GM15510 (cell line): ENCODE measurements around the gene VEGFA.

Experiments used
- POLR2A ChIP-seq: IDR thresholded peaks from 3 replicates; pipeline ENCODE4 v1.6.1; 2011; ENCODE audit warnings: borderline replicate concordance; ENCODE audit not compliant: insufficient read length; ENCODE audit errors: extremely low read depth

The VEGFA gene

DNA sequence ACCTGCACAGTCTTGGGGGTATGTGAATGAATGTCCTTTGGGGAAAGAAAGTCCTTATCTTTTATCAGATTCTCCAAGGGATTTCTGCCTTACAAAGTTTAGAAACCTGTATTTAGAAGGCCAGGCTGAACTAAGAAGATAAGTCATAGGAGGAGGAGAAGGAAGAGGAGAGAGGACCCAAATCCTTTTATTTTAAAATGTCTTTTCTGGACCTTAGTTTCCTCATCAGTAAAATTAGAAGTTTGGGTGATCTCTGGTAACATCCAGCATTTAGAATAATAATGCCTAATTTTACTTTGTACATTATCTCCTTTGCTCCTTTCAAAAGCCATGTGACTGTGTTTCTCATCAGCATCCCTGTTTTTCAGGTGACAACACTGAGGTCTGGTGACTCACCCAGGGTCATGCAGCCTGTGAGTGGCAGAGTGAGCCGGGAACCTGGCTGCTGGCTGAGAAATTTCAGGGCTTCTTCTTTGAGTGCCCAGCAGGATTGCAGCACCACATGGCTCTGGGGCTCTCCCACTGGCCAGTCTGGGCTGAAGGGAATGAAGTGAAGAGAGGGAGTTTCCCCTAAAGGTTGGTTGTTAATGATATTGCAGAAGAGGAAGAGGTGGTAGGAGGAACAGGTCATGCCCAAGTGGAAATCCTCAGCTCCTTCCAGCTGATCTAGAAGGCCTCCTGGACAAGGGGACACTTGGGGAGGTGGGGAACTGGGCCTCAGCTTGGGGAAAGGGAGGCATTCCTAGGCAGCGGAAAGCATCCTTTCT lies 34.0 kb downstream of the VEGFA start:
- no peak for TF ChIP-seq POLR2A

DNA sequence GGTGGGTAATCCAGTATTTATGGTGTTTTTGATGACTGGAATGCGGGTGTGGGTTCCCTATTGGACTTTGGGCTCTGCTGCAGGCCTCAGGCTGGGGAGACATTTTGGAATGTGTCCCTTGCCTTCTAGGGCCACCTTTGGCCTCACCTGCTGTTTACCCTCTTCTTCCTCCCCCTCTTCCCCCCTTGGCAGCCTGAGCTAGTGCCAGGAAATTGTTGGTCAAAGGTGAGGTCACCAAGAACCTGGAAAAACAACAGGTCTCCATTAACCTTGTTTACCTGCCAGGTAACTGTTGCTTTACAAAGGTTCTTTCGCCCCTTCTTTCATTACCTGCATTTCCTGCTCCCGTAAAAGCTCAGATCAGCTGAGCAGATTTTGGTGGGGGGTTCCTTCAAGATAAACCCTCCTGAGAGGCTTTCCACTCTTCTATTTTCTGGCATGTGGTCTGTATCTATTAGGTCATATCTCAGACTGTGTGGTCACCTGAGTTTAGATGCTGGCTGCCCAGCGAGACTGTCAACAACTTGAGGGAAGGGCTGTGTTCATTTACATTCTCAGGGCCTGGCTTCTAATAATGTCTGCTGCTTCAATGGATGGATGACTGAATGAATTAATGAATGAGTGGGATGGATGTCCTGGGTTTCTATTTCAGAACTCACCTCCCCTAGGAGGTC lies 34.7 kb downstream of the VEGFA start:
- TF ChIP-seq POLR2A, result no peak

DNA sequence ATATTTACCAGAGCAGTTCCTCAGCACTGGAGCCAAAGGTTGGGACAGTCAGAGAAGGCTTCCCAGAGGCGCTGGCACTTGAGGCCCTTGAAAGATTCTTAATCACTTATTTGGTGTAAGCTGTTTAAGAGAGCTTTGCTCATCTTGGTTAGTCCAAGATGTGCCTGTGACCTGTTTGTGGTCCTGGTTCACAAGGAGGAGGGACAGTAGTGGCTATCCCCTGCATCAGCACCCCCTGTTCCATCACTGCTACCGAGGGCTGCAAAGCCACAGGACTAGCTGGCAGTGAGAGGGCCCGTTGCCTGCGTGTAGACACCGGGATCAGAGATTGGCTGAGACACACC lies 35.7 kb downstream of the VEGFA start:
- TF ChIP-seq POLR2A, result no peak

DNA sequence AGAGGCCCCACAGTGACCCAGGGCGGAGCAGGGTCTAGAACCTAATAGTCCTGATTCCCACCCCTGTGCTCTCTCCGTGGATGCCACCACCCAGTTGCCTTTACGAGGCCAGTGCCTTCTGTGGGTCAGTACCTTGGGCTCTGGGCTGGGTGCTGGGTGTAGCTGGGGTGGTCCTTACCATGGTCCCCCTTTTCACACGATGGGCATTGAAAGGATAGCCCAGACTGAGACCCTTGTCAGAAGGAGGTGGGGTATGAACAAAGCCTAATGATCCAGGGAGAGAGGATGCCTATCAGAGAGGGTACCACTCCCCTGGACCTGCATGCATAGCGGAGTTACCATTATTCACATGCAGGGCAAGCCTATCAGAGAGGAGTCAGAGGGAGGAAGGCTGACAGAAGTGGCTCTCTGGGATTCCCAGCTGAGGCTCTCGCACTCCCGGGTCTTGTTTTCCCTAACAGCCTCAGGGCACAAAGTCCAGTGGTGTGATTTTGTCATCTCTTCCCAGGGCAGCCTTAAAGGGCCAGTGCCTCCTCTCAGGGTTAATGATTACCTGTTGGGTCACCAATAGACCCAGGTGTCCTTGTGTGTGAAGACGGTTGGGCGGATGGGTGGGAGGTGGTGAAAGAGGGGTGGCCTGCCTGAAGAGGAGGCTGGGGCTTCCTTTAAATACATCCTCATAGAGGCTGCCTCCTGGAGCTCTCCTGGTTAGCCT lies 36.2 kb downstream of the VEGFA start:
- no peak for TF ChIP-seq POLR2A

DNA sequence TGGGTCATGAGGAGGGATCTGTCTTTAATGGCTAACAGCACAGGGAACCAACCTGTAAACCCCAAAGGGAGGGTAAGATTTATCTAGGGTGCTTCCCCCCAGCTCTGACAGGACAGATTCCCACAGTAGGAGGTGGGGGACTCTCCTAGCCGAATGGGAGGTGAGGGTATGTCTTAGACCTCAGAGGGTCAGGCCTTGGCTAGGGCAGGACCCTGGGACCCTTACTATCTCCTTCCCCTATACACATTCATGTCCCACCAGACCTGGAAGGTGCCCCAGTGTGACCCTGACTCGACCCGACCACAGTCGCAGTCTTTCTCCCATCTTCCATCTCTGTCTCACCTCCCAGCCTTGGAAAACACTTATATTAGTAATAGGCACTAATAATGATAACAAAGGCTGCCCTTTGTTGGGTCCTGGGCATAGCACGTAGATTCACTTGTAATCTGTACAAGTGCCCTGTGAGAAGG lies 36.8 kb downstream of the VEGFA start:
- no peak for TF ChIP-seq POLR2A

DNA sequence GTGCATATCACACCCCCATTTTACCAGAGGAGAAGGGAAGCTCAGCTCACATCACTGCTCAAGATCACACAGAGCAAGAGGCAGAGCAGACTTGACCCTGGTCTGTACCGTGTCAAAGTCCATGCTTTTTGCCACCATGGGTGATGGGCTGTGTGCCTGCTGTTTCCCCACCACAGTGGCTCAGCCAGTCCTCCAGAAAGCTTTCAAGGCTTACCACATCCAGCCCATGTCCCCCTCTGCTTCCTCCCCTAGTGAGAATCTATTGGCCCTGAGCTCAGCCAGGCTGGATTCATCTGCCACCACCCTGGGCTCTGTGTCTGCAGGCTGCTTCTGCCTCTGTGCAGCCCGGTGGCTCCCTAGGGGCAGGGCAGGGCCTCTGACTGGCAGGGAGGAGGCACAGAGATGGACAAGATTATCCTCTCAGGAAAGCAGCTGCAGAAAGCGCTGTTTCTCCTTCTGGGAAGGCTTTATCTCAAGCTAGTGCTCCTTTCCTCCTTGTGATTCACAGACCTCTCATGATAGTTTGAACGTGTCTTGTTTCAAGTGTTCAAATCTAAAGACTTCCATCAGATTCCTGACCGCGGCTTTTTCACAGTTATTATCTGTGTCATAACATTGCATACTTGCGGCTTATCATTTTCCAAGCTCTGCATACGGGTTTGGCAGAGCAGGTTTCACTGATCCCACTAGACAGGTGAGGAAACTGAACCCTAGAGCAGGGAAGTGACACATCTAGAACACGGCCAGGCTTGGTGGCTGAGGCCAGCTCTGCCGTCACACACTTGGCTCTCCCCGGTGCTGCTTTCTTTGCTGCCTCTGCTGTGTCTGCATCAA lies 37.4 kb downstream of the VEGFA start:
- no peak for TF ChIP-seq POLR2A

DNA sequence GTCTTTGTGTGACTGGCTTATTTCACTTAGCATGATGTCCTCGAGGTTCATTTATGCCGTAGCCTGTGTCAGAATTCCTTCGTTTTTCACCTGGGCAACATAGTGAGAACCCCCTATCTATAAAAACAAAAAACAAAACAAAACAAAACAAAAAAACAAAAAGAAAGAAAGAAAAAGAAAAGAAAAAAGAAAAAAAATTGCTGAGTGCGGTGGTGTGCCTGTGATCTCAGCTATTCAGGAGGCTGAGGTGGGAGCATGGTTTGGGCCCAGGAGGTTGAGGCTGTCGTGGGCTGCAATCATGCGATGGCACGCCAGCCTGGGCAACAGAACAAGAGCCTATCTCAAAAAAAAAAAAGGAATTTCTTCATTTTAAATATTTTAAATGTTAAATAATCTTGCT lies 38.4 kb downstream of the VEGFA start:
- TF ChIP-seq POLR2A, result no peak

DNA sequence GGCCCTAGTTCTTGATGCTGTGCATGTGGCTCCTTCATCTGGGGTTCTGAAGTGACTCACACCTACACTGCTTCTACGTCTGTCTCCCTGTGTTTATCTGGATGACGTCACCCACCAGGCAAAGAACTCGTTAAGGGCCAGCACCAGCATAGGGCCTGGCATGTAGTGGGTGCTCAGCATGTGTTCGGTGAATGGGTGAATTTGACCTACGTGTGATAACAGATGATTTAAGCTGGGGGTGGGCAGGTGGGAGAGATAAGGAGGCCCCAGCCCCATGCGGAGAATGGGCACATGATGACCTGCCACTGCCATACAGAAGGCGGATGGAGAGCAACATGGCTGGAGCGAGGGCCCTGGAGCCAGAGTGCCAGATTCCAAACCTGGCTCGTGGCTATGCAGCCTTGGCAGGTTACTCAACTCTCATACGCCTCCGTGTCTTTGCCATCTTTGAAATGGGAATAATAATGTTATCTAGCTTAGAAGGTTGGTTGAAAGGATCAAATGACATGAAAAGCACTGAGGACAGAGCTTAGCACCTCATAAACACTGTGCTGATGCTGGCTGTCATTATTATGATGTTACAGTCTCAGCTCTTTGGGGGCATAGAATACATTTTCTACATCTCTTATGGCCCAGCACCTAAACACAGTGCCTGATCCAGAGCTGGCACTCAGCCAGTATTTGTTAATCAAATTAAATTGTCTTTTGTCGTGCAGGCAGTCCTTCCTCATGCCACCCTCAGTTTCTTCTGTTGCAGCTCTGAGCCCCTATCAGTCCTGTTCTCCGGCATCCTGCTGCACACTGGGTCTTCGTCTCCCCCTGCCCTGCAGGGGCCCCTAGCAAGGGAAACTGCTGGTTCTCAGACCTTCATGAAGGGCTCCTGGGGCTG lies 39.6 kb downstream of the VEGFA start:
- TF ChIP-seq POLR2A, result no peak

DNA sequence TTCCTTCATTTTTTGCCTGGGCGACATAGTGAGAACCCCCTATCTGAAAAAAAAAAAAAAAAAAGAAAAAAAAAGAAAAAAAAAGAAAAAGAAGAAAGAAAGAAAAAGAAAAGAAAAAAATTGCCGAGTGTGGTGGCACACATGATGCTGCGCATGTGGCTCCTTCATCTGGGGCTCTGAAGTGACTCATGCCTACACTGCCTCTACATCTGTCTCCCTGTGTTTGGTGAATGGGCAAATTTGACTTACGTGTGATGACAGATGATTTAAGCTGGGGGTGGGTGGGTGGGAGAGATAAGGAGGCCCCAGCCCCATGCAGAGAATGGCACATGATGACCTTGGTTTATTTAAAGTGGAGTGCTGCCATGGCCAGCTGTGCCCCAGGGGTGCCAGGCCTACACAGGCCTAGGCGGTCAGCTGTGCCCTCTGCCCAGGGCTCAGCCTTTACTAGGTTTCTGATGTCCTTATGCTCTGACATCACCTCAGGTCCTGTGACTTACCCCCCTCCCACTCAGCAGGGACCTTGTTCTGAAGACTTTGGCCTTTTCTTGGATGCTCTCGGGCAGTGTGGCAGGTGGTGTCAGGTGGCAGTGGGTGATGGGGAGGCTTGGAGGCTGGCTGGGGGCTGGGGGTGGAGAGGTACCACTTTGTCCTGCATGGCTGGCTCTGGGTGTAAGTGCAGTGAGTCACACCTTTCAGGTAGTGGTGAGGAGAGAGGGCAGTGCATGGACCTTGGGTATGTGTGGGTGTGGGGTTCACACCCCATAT lies 41.1 kb downstream of the VEGFA start:
- no peak for TF ChIP-seq POLR2A

DNA sequence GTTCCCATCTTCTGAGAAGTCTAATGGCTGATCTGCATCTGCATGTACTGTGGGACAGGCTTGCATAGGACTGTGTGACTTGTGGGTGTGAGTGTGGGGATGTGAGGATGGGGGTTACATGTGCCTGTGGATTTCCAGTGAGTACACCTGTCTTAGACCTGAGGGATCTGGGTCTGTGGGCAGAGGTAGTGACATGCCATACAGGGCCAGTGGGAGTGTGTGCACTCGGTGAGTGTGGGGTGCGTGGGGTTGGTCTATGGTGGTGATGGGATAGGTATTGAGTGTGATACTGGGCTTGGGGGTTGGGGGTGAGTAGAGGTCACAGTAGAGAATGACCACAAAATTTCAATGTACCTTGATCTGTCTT lies 41.7 kb downstream of the VEGFA start:
- no peak for TF ChIP-seq POLR2A

DNA sequence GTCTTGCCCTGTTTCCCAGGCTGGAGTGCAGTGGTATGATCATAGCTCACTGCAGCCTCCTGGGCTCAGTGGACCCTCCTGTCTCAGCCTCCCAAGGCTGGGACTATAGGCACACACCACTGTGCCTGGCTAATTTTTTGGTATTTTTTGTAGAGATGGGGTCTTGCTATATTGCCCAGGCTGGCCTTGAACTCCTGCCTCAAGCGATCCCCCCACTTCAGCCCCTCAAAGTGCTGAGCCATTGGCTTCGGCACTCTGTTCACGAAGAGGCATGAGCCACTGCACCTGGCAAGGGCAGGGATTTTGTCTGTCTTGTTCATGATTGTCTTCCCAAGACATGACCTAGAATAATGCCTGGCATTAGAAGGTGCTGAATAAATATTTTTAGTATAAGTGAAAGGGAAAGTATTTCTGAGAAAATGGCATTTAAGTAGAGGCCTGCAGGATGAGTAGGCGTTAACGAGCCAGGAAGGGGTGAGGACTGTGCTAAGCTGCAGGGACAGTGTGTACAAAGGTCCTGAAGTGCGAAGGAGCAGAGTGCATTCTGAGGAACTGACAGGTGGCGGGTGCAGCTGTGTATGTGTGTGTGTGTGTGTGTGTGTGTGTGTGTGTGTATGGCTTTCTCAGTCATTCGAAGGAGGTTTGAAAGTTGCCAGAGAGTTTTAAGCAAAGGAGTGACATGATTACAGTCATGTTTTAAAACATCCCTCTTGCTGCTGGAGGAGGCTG lies 43.0 kb downstream of the VEGFA start:
- no peak for TF ChIP-seq POLR2A

DNA sequence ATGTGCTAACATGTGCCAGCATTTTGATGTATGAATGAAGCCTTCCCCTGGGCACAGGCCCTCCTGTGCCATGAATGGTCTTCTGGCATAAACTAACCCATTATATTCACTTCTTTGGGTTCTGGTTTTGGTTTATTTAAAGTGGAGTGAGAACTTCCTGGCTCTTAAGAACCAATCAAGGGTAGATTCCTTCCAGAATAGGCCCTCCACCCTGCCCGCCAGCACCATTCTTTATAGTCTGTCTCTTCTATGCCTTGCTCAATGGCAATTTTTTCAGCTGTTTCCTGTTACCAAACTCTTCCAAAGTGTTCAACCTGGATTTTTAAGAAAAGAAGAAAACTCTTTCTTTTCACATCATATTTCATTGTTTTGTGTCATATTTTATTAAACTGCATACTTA lies 44.1 kb downstream of the VEGFA start:
- TF ChIP-seq POLR2A, result no peak

DNA sequence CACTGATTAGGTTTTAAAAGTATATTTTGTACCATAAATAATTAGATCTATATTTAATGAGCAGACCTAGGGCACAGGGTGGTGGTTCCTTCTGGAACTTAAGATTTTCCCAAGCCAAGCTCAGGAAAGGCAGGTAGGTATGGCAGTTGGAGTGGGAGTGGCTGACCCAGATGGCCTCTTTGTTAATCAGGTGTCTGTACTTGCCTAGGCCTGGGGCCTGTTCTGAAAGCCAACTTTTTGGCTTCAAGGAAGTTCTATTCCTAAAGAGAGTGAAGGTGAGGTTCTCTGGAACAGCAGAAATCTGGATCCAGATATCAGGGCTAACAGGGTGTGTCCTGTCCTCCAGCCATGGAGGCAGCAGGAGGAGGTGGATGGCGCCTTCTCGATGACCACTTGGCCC lies 44.9 kb downstream of the VEGFA start:
- TF ChIP-seq POLR2A, result no peak
